GM12864 (cell line): ENCODE measurements around the gene SOX4.

Experiments
- DNase-seq: peaks from one replicate; pipeline ENCODE4 v3.0.0-alpha.2; 2011; ENCODE audit warnings: low read depth
- H3K4me3 ChIP-seq: 2 replicates; pipeline ENCODE4 v1.5.1; 2011; ENCODE audit warnings: mild to moderate bottlenecking, low read depth, low read length, control low read depth
- CTCF ChIP-seq: IDR thresholded peaks from 2 replicates; pipeline ENCODE4 v1.5.1; 2011; ENCODE audit warnings: low read depth, mild to moderate bottlenecking, moderate library complexity, low read length, control low read depth, inconsistent platforms; ENCODE audit errors: missing control alignments

The SOX4 gene

DNA sequence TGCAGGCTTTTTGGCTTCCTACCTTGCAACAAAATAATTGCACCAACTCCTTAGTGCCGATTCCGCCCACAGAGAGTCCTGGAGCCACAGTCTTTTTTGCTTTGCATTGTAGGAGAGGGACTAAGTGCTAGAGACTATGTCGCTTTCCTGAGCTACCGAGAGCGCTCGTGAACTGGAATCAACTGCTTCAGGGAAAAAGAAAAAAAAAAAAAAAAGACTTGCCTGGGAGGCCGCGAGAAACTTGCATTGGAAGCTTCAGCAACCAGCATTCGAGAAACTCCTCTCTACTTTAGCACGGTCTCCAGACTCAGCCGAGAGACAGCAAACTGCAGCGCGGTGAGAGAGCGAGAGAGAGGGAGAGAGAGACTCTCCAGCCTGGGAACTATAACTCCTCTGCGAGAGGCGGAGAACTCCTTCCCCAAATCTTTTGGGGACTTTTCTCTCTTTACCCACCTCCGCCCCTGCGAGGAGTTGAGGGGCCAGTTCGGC, 420 bp downstream of the SOX4 start:
- no peak for DNase-seq
- H3K4me3 ChIP-seq, result peak overlapping the region; percentile 57
- TF ChIP-seq CTCF, result no peak

DNA sequence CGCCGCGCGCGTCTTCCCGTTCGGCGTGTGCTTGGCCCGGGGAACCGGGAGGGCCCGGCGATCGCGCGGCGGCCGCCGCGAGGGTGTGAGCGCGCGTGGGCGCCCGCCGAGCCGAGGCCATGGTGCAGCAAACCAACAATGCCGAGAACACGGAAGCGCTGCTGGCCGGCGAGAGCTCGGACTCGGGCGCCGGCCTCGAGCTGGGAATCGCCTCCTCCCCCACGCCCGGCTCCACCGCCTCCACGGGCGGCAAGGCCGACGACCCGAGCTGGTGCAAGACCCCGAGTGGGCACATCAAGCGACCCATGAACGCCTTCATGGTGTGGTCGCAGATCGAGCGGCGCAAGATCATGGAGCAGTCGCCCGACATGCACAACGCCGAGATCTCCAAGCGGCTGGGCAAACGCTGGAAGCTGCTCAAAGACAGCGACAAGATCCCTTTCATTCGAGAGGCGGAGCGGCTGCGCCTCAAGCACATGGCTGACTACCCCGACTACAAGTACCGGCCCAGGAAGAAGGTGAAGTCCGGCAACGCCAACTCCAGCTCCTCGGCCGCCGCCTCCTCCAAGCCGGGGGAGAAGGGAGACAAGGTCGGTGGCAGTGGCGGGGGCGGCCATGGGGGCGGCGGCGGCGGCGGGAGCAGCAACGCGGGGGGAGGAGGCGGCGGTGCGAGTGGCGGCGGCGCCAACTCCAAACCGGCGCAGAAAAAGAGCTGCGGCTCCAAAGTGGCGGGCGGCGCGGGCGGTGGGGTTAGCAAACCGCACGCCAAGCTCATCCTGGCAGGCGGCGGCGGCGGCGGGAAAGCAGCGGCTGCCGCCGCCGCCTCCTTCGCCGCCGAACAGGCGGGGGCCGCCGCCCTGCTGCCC, 1.1 kb downstream of the SOX4 start:
- TF ChIP-seq CTCF, result no peak
- H3K4me3 ChIP-seq, result peak overlapping the region; percentile 57
- DNase-seq, result no peak

GRCh38 chr6:21595285-21596144, 2.0 kb downstream of the SOX4 start:
- H3K4me3 ChIP-seq, result peak overlapping the region; percentile 57
- DNase-seq, result no peak
- TF ChIP-seq CTCF, result peak; percentile 30

DNA sequence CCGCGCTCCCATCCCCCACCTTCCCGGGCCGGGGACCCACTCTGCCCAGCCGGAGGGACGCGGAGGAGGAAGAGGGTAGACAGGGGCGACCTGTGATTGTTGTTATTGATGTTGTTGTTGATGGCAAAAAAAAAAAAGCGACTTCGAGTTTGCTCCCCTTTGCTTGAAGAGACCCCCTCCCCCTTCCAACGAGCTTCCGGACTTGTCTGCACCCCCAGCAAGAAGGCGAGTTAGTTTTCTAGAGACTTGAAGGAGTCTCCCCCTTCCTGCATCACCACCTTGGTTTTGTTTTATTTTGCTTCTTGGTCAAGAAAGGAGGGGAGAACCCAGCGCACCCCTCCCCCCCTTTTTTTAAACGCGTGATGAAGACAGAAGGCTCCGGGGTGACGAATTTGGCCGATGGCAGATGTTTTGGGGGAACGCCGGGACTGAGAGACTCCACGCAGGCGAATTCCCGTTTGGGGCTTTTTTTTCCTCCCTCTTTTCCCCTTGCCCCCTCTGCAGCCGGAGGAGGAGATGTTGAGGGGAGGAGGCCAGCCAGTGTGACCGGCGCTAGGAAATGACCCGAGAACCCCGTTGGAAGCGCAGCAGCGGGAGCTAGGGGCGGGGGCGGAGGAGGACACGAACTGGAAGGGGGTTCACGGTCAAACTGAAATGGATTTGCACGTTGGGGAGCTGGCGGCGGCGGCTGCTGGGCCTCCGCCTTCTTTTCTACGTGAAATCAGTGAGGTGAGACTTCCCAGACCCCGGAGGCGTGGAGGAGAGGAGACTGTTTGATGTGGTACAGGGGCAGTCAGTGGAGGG, 2.8 kb downstream of the SOX4 start:
- DNase-seq, result no peak
- H3K4me3 ChIP-seq, result peak overlapping the region; percentile 57
- TF ChIP-seq CTCF, result no peak

DNA sequence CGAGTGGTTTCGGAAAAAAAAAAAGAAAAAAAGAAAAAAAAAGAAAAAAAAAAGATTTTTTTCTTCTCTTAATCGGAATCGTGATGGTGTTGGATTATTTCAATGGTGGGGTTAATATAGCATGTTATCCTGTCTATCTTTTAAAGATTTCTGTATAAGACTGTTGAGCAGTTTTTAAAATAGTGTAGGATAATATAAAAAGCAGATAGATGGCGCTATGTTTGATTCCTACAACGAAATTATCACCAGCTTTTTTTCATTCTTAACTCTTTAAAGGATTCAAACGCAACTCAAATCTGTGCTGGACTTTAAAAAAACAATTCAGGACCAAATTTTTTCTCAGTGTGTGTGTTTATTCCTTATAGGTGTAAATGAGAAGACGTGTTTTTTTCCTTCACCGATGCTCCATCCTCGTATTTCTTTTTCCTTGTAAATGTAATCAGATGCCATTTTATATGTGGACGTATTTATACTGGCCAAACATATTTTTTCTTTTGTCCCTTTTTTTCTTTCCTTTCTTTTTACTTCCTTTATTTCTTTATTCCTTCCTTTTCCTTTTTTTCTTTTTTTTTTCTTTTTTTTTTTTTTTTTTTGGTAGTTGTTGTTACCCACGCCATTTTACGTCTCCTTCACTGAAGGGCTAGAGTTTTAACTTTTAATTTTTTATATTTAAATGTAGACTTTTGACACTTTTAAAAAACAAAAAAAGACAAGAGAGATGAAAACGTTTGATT, 3.6 kb downstream of the SOX4 start:
- peak overlapping the region; percentile 57 for H3K4me3 ChIP-seq
- DNase-seq, result no peak
- TF ChIP-seq CTCF, result peak; percentile 42
